ENCODE data around the gene TRIP13.

The TRIP13 gene

GRCh38 chr5:944992-945685 lies 52.5 kb downstream of the TRIP13 start:
- H3K4me3 Mint-ChIP-seq = no peak overlapping the region
- H3K36me3 Mint-ChIP-seq (ENCODE audit: low read depth) = peaks cover under 1% of the 10 kb centered on the region
- no peak overlapping the region for H3K27ac Mint-ChIP-seq
- peaks cover 3% of the 10 kb centered on the region for H3K9me3 Mint-ChIP-seq
- H3K4me1 Mint-ChIP-seq = peaks cover 25% of the 10 kb centered on the region
- TF ChIP-seq CTCF (IDR thresholded peaks at IDR 0.05; ENCODE audit: unreplicated experiment in 3 of 3) = no peak
- H3K27me3 Mint-ChIP-seq (ENCODE audit: low read depth) = peaks cover 42% of the 10 kb centered on the region

GRCh38 chr5:945691-946551 lies 53.2 kb downstream of the TRIP13 start:
- peaks cover 25% of the 10 kb centered on the region for H3K4me1 Mint-ChIP-seq
- no peak for TF ChIP-seq CTCF (IDR thresholded peaks at IDR 0.05; ENCODE audit: unreplicated experiment in 3 of 3)
- no peak overlapping the region for H3K4me3 Mint-ChIP-seq
- peaks cover 48% of the 10 kb centered on the region for H3K27me3 Mint-ChIP-seq (ENCODE audit: low read depth)
- H3K9me3 Mint-ChIP-seq = peaks cover 5% of the 10 kb centered on the region
- peak overlapping the region in 1 of 3 experiments; percentile 15 for H3K27ac Mint-ChIP-seq
- H3K36me3 Mint-ChIP-seq (ENCODE audit: low read depth) = peaks cover 5% of the 10 kb centered on the region

GRCh38 chr5:946720-947625 lies 54.3 kb downstream of the TRIP13 start:
- no peak overlapping the region for H3K4me3 Mint-ChIP-seq
- TF ChIP-seq CTCF (IDR thresholded peaks at IDR 0.05; ENCODE audit: unreplicated experiment in 3 of 3) = no peak
- peaks cover 51% of the 10 kb centered on the region for H3K27me3 Mint-ChIP-seq (ENCODE audit: low read depth)
- H3K36me3 Mint-ChIP-seq (ENCODE audit: low read depth) = peaks cover 5% of the 10 kb centered on the region
- peaks cover 11% of the 10 kb centered on the region for H3K9me3 Mint-ChIP-seq
- peaks cover 25% of the 10 kb centered on the region for H3K4me1 Mint-ChIP-seq
- no peak overlapping the region for H3K27ac Mint-ChIP-seq

GRCh38 chr5:947626-948471 lies 55.2 kb downstream of the TRIP13 start:
- no peak overlapping the region for H3K4me3 Mint-ChIP-seq
- H3K27ac Mint-ChIP-seq = no peak overlapping the region

More at GRCh38 chr5:947626-948471, 55.2 kb downstream of the TRIP13 start:
- Mint-ChIP-seq H3K36me3 (ENCODE audit: low read depth) (peaks cover 5% of the 10 kb centered on the region), H3K9me3 (peaks cover 8% of the 10 kb centered on the region), H3K4me1 (peaks cover 25% of the 10 kb centered on the region), H3K27me3 (ENCODE audit: low read depth) (peaks cover 48% of the 10 kb centered on the region)
- TF ChIP-seq CTCF (IDR thresholded peaks at IDR 0.05; ENCODE audit: unreplicated experiment in 3 of 3) = peak in 2 of 3 experiments; percentile 7 to 8
